IMR-90 (cell line): Measurements from ENCODE around the gene ABHD17B. TPM values are rescaled to one million over a fixed set of nuclear protein-coding genes. Genes with fewer than 3 reads are reported as not detected.
A peak's percentile ranks its signal among the peaks of the same experiment; 100 is the strongest.

ENCODE experiments used
- ATAC-seq: fragments of 200-7000 bp; cut with Tn5 transposase; 2 replicates; pipeline ENCODE4 v1.9.1; 2020; ENCODE audit warnings: low read depth, mild to moderate bottlenecking, moderate library complexity
- BruUV-seq: library from RNA; stranded (reverse); fragments of 400-500 nt; replicated peaks from 2 replicates; lab custom pipeline; 2021; lab: Mats Ljungman, UMichigan
- CTCF ChIA-PET: fragments of 300-600 bp; formaldehyde crosslinking; extraction: SDS; loops from one replicate; lab custom pipeline; 2021; ENCODE audit warnings: antibody characterized with exemption; lab: Yijun Ruan, JAX
- POLR2A ChIA-PET: fragments of 300-600 bp; sonication (Branson Sonifier 250); formaldehyde crosslinking; loops from one replicate; lab custom pipeline; 2022; ENCODE audit warnings: antibody characterized with exemption; ENCODE audit not compliant: unreplicated experiment; lab: Charles Lee
- DNase-seq: peaks from one replicate; pipeline ENCODE4 v3.0.0; 2013
- H2AFZ ChIP-seq: replicated peaks from 2 replicates; pipeline ENCODE3; 2013; ENCODE audit warnings: low read length, mild to moderate bottlenecking; ENCODE audit not compliant: poor library complexity
- H2AK5ac ChIP-seq: 2 replicates; pipeline ENCODE4 v1.6.1; 2013; ENCODE audit warnings: low read depth, low read length, inconsistent platforms
- H2AK9ac ChIP-seq: replicated peaks from 2 replicates; pipeline ENCODE3; 2013; ENCODE audit warnings: mild to moderate bottlenecking, low read depth, low read length, moderate library complexity; ENCODE audit not compliant: poor library complexity
- H2BK120ac ChIP-seq: 2 replicates; pipeline ENCODE4 v1.6.1; 2013; ENCODE audit warnings: low read depth, low read length, inconsistent platforms
- H2BK15ac ChIP-seq: 3 replicates; pipeline ENCODE4 v1.6.1; 2013; ENCODE audit warnings: low read depth, low read length, inconsistent platforms
- H2BK20ac ChIP-seq: 2 replicates; pipeline ENCODE4 v1.6.1; 2013; ENCODE audit warnings: low read depth, mild to moderate bottlenecking, inconsistent platforms, low read length, moderate library complexity
- H2BK5ac ChIP-seq: 2 replicates; pipeline ENCODE4 v1.6.1; 2013; ENCODE audit warnings: mild to moderate bottlenecking, low read depth, low read length, inconsistent platforms; ENCODE audit not compliant: poor library complexity, severe bottlenecking
- H3K14ac ChIP-seq: replicated peaks from 2 replicates; pipeline ENCODE4 v1.6.1; 2013; ENCODE audit warnings: low read depth, low read length, inconsistent platforms
- H3K18ac ChIP-seq: 2 replicates; pipeline ENCODE4 v1.6.1; 2013; ENCODE audit warnings: low read depth, low read length, control low read depth
- H3K23ac ChIP-seq: 2 replicates; pipeline ENCODE4 v1.6.1; 2013; ENCODE audit warnings: low read depth, low read length, inconsistent platforms
- H3K27ac ChIP-seq: 2 replicates; pipeline ENCODE4 v1.5.1; 2013; ENCODE audit warnings: mild to moderate bottlenecking, control low read depth, low read length; ENCODE audit not compliant: insufficient read depth
- H3K27me3 ChIP-seq: 2 replicates; pipeline ENCODE4 v1.6.1; 2013; ENCODE audit warnings: low read length; ENCODE audit not compliant: control insufficient read depth, insufficient read depth
- H3K36me3 ChIP-seq: 2 replicates; pipeline ENCODE4 v1.6.1; 2013; ENCODE audit warnings: low read length, mixed read lengths; ENCODE audit not compliant: control insufficient read depth, insufficient read depth
- H3K4ac ChIP-seq: 2 replicates; pipeline ENCODE4 v1.6.1; 2013; ENCODE audit warnings: low read depth, low read length, inconsistent platforms
- H3K4me1 ChIP-seq: 2 replicates; pipeline ENCODE4 v1.6.1; 2013; ENCODE audit warnings: low read length, mixed read lengths; ENCODE audit not compliant: control insufficient read depth, insufficient read depth
- H3K4me2 ChIP-seq: 2 replicates; pipeline ENCODE4 v1.6.1; 2013; ENCODE audit warnings: low read depth, mild to moderate bottlenecking, control low read depth, low read length, moderate library complexity
- H3K4me3 ChIP-seq: 2 replicates; pipeline ENCODE4 v1.5.1; 2013; ENCODE audit warnings: low read depth, mild to moderate bottlenecking, control low read depth, low read length, moderate library complexity; ENCODE audit not compliant: insufficient read depth
- H3K56ac ChIP-seq: 2 replicates; pipeline ENCODE4 v1.6.1; 2013; ENCODE audit warnings: low read length, inconsistent platforms; ENCODE audit not compliant: insufficient read depth; ENCODE audit errors: extremely low read depth
- H3K79me1 ChIP-seq, 2 experiments: 2 replicates each; pipeline ENCODE4 v1.6.1; 2013; ENCODE audit warnings: low read length in 2 of 2, inconsistent platforms in 1 of 2, low read depth in 1 of 2
- H3K9ac ChIP-seq: 2 replicates; pipeline ENCODE4 v1.6.1; 2013; ENCODE audit warnings: low read depth, low read length, control low read depth
- H3K9me1 ChIP-seq: 2 replicates; pipeline ENCODE4 v1.6.1; 2013; ENCODE audit warnings: low read length, inconsistent platforms; ENCODE audit not compliant: insufficient read depth
- H3K9me3 ChIP-seq: 2 replicates; pipeline ENCODE4 v1.6.1; 2013; ENCODE audit warnings: low read length; ENCODE audit not compliant: control insufficient read depth, insufficient read depth
- H4K20me1 ChIP-seq: 2 replicates; pipeline ENCODE4 v1.6.1; 2013; ENCODE audit warnings: low read length, inconsistent platforms; ENCODE audit not compliant: insufficient read depth
- H4K5ac ChIP-seq: 2 replicates; pipeline ENCODE4 v1.6.1; 2013; ENCODE audit warnings: mild to moderate bottlenecking, low read depth, low read length, control low read depth
- H4K8ac ChIP-seq, 2 experiments: 2 replicates each; pipeline ENCODE4 v1.6.1; 2013; ENCODE audit warnings: low read depth in 2 of 2, low read length in 2 of 2, control low read depth in 1 of 2, inconsistent platforms in 1 of 2
- H4K91ac ChIP-seq: 2 replicates; pipeline ENCODE4 v1.6.1; 2013; ENCODE audit warnings: low read depth, low read length, inconsistent platforms; ENCODE audit not compliant: insufficient read depth
- CHD1 ChIP-seq: IDR thresholded peaks from 2 replicates; pipeline ENCODE4 v1.6.1; 2012; ENCODE audit warnings: low read depth, low read length, improper control_type of control experiment
- MXI1 ChIP-seq: IDR thresholded peaks from 2 replicates; pipeline ENCODE4 v1.6.1; 2012; ENCODE audit warnings: low read depth, mild to moderate bottlenecking, low read length, moderate library complexity, borderline replicate concordance
- NFE2L2 ChIP-seq: fragments of 150-350 bp; IDR thresholded peaks from 2 replicates; pipeline ENCODE4 v1.6.1; 2016; ENCODE audit warnings: low read depth, mild to moderate bottlenecking, low read length
- RAD21 ChIP-seq: IDR thresholded peaks from 2 replicates; pipeline ENCODE4 v1.6.1; 2012; ENCODE audit warnings: low read length, improper control_type of control experiment
- RFX5 ChIP-seq: IDR thresholded peaks from 2 replicates; pipeline ENCODE4 v1.8.0; 2012; ENCODE audit warnings: low read depth, mild to moderate bottlenecking, low read length, moderate library complexity
- SMC3 ChIP-seq: fragments of 150-350 bp; IDR thresholded peaks from 2 replicates; pipeline ENCODE4 v1.6.1; 2016; ENCODE audit warnings: low read depth, mild to moderate bottlenecking, antibody characterized with exemption, low read length, moderate library complexity
- WGBS, 2 experiments: methylation state at CpG; one replicate each; pipeline versions ENCODE4 v1.1.5 to v1.1.7; 2013; ENCODE audit warnings: missing lambda C conversion rate in 2 of 2; ENCODE audit not compliant: insufficient read length in 1 of 2; ENCODE audit errors: extremely low coverage in 2 of 2; 5-methylcytosine and 5-hydroxymethylcytosine counted together
- dilution Hi-C: fragments of 300-500 bp; cut with HindIII; formaldehyde crosslinking; loops from one replicate; pipeline ENCODE4 v1.14.3; 2018; ENCODE audit warnings: low sequenced_read_pairs; ENCODE audit not compliant: unreplicated experiment
- in situ Hi-C: fragments of 300-500 bp; cut with MboI; formaldehyde crosslinking; loops from 3 replicates; pipeline ENCODE4 v1.14.3; 2019; ENCODE audit warnings: low sequenced_read_pairs, inconsistent platforms, mixed read lengths
- intact Hi-C: fragments of 100-400 bp; cut with micrococcal nuclease; formaldehyde crosslinking; loops from 2 replicates; pipeline ENCODE4 v1.10.0; 2022
- polyA plus RNA-seq, 3 experiments: library from polyadenylated mRNA; depleted of rRNA; stranded (reverse); fragments of >200 nt; gene quantifications; 2 replicates each; pipeline ENCODE4 v1.2.3, GENCODE V29; 2012; ENCODE audit warnings: low replicate concordance in 1 of 3
- total RNA-seq: library from RNA; depleted of rRNA; stranded (reverse); fragments of >200 nt; gene quantifications from 2 replicates; pipeline ENCODE4 v1.2.3, GENCODE V29; 2012

Gene ABHD17B
- total and polyA plus RNA-seq, 2 of the 4 experiments (the other 2 are of a cell fraction), result 7.5 to 16.8 TPM

GRCh38 chr9:71941998-71942567, 31.1 kb upstream of the ABHD17B start:
- Histone ChIP-seq H4K91ac (no peak overlapping the region), H3K79me1 (peaks cover 12 to 24% of the 10 kb centered on the region in 2 experiments), H3K9me3 (no peaks in the 10 kb centered on the region), H3K36me3 (no peaks in the 10 kb centered on the region), H3K9me1 (no peaks in the 10 kb centered on the region; the same call in 1 of the 2 replicates), H2BK15ac (no peak overlapping the region), H3K14ac (0 out of 2 replicates have a peak overlapping the region, but pooled peaks have one; percentile 9), H4K5ac (no peak overlapping the region), H2AK5ac (no peak overlapping the region), H2AFZ (no peak overlapping the region), H3K9ac (no peak overlapping the region), H2BK20ac (no peak overlapping the region), H3K23ac (no peak overlapping the region), H3K56ac (no peak overlapping the region), H3K18ac (no peak overlapping the region), H2BK120ac (no peak overlapping the region), H3K4me2 (no peak overlapping the region), H4K8ac (no peak overlapping the region), H4K20me1 (no peaks in the 10 kb centered on the region), H3K4ac (no peak overlapping the region), H3K4me1 (peaks cover 5% of the 10 kb centered on the region; the same call in 1 of the 2 replicates), H3K27ac (no peak overlapping the region), H3K27me3 (no peaks in the 10 kb centered on the region), H3K4me3 (no peak overlapping the region), H2BK5ac (no peak overlapping the region), H2AK9ac (no peak overlapping the region)
- no peak for ATAC-seq
- WGBS, 2 experiments, result no CpG with 5 or more reads among the region's 2 CpGs
- dilution Hi-C loops, result no loop called here
- intact Hi-C loops, result loop anchor here (5.0 kb wide), 1 partner anchor 45 kb away; no protein-coding TSS in a partner anchor
- in situ Hi-C loops, result no loop called here
- BruUV-seq, result no TSS peak
- ChIA-PET CTCF (no interaction called here), POLR2A (no interaction called here)
- peak; percentile 12 for DNase-seq
- TF ChIP-seq CHD1 (no peak), SMC3 (no peak), RFX5 (no peak), RAD21 (no peak), NFE2L2 (no peak), MXI1 (no peak)
